Epidermal melanocyte (primary cell): ENCODE measurements around the gene SCAPER.

Source experiments
- DNase-seq: peaks from one replicate; pipeline ENCODE4 v3.0.0; 2011; ENCODE audit warnings: low spot score; ENCODE audit not compliant: insufficient read length

SCAPER gene, protein sequence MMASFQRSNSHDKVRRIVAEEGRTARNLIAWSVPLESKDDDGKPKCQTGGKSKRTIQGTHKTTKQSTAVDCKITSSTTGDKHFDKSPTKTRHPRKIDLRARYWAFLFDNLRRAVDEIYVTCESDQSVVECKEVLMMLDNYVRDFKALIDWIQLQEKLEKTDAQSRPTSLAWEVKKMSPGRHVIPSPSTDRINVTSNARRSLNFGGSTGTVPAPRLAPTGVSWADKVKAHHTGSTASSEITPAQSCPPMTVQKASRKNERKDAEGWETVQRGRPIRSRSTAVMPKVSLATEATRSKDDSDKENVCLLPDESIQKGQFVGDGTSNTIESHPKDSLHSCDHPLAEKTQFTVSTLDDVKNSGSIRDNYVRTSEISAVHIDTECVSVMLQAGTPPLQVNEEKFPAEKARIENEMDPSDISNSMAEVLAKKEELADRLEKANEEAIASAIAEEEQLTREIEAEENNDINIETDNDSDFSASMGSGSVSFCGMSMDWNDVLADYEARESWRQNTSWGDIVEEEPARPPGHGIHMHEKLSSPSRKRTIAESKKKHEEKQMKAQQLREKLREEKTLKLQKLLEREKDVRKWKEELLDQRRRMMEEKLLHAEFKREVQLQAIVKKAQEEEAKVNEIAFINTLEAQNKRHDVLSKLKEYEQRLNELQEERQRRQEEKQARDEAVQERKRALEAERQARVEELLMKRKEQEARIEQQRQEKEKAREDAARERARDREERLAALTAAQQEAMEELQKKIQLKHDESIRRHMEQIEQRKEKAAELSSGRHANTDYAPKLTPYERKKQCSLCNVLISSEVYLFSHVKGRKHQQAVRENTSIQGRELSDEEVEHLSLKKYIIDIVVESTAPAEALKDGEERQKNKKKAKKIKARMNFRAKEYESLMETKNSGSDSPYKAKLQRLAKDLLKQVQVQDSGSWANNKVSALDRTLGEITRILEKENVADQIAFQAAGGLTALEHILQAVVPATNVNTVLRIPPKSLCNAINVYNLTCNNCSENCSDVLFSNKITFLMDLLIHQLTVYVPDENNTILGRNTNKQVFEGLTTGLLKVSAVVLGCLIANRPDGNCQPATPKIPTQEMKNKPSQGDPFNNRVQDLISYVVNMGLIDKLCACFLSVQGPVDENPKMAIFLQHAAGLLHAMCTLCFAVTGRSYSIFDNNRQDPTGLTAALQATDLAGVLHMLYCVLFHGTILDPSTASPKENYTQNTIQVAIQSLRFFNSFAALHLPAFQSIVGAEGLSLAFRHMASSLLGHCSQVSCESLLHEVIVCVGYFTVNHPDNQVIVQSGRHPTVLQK (N-terminal part only)

DNA sequence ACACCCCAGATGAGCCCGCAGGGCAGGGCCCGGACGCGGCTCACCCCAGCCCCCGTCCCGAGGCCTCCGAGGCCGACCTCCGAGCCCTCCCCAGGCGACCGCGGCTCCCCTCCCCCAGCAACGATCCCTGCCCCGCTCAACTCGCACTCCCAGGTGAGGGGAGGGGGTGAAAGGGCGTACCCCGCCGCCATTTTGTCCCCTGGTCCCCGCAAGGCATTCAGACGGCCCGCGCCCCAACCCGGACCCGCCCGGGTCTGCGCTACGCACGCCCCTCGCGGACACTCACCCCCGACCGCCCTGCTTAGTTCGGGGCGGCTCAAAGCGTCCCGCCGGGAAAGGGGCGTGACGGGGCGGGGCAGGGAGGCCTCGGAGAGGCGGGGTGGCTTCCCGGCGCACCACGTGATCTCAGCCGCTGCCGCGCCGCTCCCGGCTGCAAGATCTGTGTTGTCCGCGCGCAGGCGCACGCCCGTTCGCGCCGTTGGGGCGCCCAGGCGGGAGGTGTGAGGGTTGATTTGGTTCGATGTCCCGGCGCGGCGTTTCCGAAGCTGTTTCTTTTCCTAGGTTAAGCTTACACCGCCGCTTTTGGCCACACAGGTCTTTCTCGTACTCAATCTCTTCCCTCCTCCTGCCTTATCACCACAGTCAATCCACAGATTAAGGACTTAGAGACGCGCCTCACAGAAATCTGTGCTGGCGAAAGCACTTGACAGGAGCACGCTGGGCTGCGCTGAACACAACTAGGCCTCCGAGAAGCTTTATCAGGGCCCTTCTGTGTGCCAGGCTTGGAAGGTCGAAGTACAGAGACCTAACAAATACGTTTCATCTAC, at the start of gene SCAPER:
Gene SCAPER (minus strand): TSS at position 328 of the 827 bp plus-strand sequence. CDS start 21,523 bp downstream, outside the sequence.
- DNase-seq = peak; percentile 88

DNA sequence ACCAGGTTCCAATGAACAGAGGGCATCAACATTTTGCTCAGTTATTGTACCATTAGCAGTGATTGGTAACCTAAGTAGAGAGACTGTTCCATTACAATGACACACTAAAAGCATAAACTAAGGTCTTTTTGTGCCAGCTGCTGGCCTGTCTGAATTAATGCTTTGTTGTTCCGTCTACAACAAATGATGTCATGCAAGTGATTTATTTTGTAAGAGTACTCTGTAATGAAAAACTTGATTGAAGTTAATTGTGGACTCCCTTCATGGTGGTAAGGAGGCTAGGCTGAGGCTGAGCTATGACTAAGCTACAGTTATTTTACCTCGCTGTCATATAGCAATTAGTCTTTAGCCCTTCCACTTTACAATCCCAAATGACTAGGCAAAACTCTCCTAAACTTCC, 49.6 kb upstream of the SCAPER start:
- DNase-seq = no peak

DNA sequence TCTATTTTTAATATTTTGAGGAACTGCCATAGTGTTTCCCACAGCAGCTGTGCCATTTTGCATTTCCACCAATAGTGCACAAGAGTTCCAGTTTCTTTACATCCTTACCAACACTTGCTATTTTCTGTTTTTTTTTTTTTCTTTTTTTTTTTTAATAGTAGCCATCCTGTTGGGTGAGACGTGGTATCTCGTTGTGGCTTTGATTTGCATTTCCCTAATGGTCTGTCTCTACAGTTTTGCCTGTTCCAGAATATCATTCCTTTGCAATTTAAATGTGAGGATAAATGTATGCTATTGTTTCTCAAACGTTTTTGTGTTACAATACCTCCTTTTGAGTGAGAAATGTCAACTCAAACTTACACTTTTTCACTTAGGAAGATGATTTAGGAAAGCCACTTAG, 48.8 kb upstream of the SCAPER start:
- DNase-seq = no peak

DNA sequence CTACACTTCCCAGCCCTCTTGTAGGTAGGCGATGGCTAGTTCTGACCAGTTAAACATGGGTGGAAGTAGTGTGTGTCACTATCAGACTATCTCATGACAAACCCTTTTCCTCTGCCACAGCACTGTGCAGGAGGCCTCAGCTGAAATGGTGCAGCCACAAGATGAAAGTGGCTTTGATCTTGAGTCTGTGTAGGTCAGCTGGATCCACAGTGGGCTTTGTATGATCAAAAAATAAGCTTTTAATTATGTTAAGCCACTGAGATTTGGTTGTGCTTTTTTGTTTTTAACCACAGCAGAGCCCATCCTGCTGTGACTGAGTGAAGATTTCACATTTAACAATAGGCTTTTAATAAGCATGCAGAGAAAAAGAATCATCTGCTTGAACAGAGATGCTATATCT, 46.1 kb upstream of the SCAPER start:
- DNase-seq = no peak

DNA sequence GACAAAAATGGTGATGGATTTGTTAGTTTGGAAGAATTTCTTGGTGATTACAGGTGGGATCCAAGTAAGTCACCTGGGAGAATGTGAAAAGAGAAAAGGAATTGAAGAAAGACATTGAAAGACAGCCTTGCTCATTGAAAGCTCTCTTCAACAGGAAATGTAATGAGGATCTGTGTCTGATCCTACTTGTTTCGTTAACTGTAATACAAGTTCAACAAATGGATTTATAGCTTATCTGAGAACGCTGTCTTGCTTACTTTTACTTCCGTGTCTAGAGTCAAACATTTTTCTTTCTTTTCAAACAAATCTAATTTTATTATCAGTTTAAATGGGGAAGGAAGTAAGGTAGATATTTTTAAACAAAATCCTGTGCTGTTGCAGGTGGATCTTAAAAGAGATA, 42.3 kb upstream of the SCAPER start:
- no peak for DNase-seq

DNA sequence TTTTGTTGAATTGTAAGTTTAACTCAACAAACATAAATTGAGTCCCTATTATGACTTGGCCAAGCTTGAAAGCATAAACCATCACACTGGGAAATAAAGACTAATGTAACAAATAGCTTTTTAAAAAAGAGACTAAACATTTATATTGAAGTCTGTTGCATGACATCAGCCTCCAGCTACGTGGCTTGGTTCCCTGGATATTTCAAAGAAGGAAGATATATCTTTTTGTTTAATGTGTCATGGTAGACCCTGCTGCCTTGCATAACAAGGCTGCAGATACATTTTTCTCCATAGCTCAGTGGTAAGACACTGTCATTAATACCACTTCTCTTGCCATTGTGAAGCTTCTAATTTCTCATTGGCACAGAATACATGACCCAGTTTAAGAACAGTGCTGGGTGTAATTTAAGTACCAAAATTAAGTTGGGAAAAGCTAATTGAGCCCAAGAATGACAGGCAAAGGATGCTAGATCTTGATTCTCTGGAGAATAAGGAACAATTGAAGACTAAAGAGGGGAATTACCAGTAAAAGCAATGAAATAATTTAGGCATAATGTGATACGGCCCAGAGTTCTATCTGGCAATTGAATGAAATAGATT, 40.5 kb upstream of the SCAPER start:
- DNase-seq = no peak

DNA sequence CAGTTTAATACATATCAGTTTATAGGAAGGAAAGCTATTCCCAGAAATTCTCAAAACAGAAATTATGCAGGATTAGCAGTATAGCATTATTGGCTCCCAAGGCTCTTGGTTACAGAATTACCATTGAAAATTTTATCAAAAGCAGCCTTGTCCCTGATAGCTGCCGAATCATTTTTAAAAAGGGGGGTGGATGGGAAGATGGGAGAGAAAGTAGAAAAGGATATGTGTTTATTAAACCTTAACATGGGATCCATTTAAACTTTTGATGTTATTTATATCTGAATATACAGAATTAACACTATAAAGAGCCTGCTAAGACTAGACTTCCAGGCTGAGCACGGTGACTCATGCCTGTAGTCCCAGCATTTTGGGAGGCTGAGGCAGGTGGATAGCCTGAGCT, 37.2 kb upstream of the SCAPER start:
- peak; percentile 20 for DNase-seq

DNA sequence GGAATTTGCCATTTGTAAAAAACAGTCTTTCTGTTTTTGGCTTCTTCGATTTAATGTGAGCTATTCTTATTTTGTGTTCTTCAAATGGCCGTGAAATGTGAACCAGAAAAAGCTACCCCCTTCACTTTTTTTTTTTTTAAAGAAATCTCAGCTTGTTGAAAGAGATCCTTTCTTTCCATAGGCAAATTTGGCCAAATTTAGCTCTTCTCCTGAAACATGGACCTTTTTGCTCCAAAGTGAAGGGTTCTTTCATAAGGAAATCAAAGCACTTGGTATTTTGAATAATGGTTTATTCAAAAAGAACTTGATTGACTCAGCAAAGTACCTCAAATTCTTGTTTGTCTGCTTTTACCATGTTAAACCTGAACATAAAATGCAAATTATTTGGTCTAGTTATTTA, 36.5 kb upstream of the SCAPER start:
- DNase-seq = no peak

DNA sequence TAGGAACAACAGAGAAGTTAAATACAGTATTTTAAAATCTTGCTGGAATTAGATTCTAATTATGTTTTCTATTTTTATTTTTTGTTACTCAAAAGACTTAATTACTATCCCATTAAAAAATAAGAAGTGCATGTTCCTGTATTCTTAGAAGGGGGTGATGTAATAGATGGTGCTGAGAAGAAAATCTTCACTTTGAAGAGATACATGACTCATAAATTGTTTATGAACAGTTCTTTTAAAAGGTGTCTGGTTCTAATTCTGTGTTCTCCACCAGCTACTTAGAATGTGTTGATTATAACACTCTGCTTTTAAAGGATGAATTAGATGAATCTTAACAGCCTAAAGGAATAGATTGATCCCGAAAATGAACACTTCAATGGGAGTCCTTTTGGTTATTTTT, 34.6 kb upstream of the SCAPER start:
- no peak for DNase-seq

DNA sequence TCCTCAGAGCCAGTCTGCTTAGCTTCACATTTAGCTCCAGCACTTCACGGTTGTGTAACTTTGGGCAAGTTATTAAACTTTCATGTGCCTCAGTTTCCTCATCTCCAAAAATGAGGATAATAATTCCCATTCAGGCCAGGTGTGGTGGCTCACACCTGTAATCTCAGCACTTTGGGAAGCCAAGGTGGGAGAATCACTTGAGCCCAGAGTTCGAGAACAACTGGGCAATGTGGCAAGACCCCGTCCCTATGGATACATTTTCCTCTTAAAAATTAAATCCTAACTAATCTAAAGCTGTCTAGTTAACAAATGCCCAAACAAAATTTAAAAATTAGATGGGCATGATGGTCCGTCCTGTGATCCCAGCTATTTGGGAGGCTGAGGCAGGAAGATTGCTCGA, 33.6 kb upstream of the SCAPER start:
- DNase-seq = no peak

DNA sequence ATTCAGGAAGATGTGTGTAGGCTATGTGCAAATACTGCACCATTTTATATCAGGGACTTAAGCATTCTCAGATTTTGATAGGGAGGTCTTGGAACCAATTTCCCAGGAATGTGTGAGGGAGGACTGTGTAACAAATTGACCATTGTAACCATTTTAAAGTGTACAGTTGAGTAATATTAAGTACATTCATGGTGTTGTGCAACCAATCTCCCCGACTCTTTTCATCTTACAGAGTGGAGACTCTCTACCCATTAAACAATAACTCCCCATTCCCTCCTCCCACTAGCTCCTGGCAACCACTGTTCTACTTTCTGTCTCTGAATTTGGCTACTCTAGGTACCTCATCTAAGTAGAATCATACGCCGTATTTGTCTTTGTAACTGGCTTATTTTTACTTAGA, 31.5 kb upstream of the SCAPER start:
- no peak for DNase-seq

DNA sequence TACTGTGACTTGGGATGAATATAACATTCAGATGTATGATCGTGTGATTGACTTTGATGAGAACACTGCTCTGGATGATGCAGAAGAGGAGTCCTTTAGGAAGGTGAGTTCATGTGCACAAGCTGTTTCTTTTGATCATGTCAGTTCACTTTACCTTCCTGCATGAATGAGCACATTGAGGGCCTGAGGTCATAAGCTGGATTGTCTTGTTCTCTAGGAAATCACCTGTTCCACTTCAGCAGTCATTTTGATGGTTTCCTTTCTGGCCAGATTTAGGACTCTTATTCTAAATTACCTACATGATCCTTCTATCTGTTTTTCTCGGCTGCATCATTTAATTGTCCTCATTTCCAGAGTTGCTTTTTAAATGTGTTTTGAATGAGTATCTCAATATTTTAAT, 30.5 kb upstream of the SCAPER start:
- DNase-seq = no peak

DNA sequence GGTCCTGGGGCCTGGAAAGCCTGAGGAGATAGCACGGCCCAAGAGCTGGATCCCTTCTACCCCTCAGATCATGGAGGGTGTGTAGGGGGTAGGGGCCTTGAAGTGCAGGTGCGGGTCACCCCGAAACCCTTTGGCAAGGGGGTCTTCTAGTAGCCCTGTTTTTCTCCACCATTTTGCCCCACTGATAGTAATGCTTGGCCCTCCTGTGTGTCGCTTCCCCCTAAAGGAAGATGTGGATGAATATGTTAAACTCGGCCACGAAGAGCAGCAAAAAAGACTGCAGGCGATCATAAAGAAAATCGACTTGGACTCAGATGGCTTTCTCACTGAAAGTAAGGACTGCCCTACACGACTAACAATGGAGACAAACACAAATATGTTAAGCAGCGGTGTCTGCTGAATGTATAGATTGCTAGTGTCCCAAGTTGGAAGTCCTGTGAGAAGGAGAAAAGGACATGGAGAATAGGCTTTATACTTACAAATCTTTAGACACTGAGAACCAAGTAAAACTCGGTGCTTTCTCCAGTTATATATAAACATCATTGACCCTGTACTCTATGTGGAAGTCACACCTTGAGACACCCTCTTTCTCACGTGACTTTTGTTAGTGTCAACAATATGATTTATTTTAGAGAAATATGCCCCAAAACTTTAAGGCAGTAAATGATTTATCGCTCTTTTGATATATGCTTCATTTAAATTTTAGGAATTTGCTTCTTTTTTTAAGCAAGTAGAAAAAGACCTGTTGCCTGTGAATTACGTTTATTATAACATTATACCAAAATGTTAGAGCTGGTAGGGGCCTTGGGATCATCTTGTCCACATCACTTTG, 27.2 kb upstream of the SCAPER start:
- DNase-seq = no peak

DNA sequence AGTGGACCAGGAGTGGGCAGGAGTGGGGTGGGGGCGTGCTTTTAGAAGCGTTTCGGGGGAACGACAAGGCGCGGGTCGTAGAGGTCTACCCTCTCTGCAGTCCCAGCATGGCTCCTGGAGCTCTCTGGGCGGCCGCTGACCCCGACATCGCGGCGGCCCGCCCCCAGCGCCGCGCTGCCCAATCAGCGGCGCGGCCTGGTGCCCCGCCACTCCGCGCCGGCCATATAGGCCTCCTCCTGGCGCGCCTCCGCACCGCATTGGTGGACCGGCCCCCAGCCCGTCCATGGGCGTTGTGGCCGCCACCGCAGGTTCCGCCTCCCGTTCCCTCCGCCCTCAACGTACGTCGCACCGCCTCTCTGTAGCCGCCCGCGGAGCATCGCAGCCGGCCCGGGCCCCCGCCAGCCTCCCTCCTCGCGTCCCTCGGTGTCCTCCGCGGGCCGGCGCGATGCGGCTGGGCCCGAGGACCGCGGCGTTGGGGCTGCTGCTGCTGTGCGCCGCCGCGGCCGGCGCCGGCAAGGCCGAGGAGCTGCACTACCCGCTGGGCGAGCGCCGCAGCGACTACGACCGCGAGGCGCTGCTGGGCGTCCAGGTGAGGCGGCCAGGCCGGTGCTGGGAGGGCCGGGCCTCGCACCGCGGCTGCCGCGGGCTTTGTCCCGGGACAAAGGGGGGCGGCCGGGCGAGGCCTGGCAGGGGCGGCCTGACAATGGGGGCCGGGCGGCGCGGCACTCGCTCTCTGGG, 26.4 kb upstream of the SCAPER start, which contains the start of gene RCN2:
Gene RCN2 (plus strand): TSS at position 353 of the 738 bp plus-strand sequence. CDS start 93 bp downstream, at position 446.
- peak; percentile 76 for DNase-seq

DNA sequence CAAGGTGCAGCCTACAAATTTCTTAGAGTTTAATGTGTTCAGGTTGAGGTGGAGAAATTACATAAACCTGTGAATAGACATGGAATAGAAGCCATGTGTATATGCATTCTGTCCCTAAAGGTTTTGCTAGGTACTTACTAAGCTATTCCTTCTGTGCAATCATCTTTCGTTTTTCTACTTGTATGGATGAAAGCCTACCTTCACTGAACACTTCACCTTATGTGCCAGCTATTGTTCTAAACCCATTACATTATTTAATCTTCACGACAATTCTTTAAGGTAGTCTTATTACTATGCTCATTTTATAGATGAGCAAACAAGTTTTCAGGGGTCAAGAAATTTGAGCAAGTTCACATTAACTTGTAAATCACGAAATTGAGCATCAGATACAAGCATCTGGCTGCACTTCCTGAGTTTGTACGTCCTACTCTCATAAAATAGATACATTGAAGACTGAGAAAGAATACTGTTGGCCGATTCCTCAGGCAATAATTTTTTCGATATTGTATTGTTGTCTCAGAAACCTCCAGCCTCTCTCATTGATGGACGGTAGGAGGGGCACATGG, 25.8 kb upstream of the SCAPER start:
- no peak for DNase-seq

DNA sequence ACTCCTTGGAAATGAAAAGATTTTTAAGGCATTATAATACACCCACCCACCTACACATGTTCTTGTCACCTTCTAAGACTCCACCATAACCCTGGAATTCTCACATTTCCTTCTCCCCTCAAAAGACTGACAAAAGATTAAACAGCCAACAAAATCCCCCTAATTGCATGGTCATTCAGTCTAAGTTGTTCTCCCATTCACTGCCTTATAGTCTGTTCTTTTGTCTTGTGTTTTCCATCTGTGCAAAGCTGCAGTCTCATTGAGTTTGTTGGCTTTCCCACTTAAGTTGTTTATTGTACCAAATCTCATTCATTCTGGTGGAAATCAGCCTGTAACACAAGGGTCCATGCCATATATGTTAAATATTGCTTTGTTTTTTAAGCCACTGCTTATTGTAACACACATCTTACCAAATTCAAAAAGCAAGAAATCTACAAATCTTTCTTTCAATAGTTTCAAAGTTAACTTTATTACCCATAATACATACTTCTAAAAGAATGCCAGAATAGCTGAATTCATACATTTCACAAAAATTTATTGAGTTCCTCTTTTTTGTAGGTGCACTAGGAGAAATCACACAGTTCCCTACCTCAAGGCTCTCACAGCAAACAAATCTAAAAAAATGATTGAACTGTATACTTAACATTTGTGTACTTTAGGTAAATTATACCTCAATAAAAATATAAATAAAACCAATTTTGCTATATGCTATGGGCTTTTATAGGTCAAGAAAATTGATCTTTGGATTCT, 24.0 kb upstream of the SCAPER start:
- no peak for DNase-seq

DNA sequence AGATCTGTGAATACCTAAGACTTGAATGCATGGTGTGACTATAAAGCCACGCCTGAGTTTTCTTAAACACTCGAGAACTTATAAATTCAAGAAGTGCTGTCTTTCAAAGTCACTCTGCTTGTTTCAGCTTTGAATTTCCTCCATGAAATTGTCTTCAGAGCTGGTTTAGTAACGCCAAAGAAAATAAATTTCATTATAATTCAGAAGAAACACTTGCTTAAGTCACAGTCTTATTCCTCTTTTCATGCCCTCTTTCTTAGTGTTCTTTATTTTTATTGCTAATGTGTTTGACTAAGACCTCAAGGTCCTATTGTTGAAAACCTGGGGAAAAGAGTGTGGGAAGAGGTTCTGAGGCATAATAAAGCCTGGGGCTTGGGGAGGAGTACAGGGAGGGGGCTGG, 23.1 kb upstream of the SCAPER start:
- no peak for DNase-seq

DNA sequence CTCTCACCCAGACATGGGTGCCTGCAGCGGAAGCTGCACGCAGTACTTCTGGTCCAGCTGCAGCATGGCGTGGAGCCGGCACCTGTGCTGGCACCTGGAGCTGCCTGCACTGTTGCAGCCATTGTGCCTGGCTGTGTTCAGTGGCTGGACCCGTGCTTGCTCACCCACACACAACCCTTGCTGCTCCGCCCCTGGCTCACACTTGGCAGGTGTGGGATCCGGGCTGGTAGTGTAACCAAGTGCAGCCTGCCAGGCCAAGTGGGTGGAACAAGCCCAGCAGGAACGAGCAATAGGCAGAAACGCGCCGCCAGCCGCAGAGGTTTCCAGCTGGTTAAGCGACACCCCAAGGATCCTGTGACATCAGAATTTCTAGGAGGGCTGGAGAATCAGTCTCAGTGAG, 11.2 kb upstream of the SCAPER start:
- DNase-seq = no peak
